Measurements from ENCODE around the gene GJA4.
"Not testable (repeated sequence)": the region's sequence is repeated elsewhere in the genome, so short reads cannot be mapped to it uniquely, and the experiment has no call there.

Gene GJA4

DNA sequence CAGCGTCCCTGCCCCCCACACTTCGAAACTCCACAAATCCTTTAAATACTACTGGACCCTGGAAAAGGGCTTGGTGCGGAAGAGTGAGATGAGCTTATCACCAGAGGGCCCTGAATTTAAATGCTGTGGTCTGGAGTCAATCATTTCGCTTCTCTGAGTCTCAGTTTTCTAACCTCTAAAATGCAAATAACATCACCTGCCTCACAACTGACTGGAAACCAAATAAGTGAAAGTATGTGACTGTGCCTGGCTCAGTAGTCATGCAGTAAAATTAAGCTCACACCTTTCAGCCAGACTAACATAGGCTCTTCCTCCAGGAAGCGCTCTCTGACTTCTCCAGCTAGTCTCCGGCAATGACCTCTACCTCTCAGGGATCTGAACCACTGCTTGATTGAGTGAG, 4.2 kb downstream of the GJA4 start:
- TF ChIP-seq, protein P1, sequence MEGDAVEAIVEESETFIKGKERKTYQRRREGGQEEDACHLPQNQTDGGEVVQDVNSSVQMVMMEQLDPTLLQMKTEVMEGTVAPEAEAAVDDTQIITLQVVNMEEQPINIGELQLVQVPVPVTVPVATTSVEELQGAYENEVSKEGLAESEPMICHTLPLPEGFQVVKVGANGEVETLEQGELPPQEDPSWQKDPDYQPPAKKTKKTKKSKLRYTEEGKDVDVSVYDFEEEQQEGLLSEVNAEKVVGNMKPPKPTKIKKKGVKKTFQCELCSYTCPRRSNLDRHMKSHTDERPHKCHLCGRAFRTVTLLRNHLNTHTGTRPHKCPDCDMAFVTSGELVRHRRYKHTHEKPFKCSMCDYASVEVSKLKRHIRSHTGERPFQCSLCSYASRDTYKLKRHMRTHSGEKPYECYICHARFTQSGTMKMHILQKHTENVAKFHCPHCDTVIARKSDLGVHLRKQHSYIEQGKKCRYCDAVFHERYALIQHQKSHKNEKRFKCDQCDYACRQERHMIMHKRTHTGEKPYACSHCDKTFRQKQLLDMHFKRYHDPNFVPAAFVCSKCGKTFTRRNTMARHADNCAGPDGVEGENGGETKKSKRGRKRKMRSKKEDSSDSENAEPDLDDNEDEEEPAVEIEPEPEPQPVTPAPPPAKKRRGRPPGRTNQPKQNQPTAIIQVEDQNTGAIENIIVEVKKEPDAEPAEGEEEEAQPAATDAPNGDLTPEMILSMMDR (IDR thresholded peaks at IDR 0.05; ENCODE audit: low read depth, low read length) = no peak
- no peak overlapping the region for H3K4me3 ChIP-seq (ENCODE audit: low read depth, low read length)
- DNase-seq (ENCODE audit: low read depth, low spot score) = no peak
- in situ Hi-C loops (cut with HindIII; ENCODE audit: low sequenced_read_pairs) = no loop called here

DNA sequence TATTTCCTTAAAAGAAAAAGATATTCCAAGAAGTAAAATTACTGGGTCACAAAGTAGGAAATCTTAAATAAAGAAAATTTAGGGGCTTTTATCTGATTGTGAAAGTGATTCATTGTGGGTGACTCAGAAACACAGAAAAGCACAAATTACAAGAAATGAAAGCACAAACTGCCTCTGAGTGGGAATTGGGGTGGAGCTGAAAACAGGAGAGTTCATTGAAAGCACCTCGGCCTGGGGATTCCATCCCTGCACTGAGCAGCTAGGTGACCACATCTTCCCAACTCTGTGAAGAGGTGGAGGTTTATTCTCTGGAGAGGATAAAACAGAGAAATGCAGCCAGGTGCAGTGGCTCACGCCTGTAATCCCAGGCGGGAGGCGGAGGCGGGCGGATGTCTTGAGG, 7.4 kb downstream of the GJA4 start:
- peak; percentile 5 for DNase-seq (ENCODE audit: low read depth, low spot score)
- TF ChIP-seq, protein P1 (IDR thresholded peaks at IDR 0.05; ENCODE audit: low read depth, low read length) = no peak
- in situ Hi-C loops (cut with HindIII; ENCODE audit: low sequenced_read_pairs) = no loop called here
- H3K4me3 ChIP-seq (ENCODE audit: low read depth, low read length) = no peak overlapping the region

DNA sequence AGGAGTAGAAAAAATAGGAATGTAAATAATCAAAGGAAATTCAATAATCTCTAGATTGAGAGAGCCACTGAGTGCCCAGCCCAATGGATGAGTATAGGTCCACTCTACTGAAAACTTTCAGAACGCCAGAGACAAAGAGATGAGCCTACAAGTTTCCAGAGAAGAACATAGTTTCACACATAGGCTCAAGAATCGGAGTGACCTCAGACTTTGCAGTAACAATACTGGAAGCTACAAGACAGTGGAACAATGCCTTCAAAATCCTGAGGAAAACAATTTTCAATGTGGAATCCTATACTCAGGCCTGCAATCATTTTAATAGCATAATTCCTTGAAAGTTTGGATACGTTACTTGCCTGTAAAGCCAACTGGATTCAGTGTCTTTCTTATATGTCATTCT, 11.0 kb downstream of the GJA4 start:
- no peak overlapping the region for H3K4me3 ChIP-seq (ENCODE audit: low read depth, low read length)
- in situ Hi-C loops (cut with HindIII; ENCODE audit: low sequenced_read_pairs) = no loop called here
- TF ChIP-seq, protein P1 (IDR thresholded peaks at IDR 0.05; ENCODE audit: low read depth, low read length) = no peak

DNA sequence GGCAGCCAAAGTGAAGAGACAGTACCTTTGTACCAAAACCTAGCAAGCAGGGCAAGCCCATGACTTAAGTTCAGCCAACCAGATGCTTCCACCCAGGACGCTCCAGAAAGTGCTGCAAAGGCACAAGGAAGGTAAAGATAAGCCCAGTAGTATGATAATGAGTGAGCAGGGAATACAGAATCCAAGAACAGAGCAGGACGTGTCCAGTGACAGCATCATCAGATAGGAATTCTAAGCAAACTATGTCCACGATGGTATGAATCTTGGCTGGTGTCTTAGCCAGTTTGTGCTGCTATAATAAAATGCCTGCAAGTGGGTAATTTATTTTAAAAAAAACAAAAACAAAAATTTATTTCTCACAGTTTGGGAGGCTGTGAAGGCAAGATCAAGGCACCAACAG, 13.6 kb downstream of the GJA4 start:
- no peak overlapping the region for H3K4me3 ChIP-seq (ENCODE audit: low read depth, low read length)
- TF ChIP-seq, protein P1 (IDR thresholded peaks at IDR 0.05; ENCODE audit: low read depth, low read length) = no peak
- in situ Hi-C loops (cut with HindIII; ENCODE audit: low sequenced_read_pairs) = no loop called here
- DNase-seq (ENCODE audit: low read depth, low spot score) = no peak

More for the DNA sequence above, 11.0 kb downstream of the GJA4 start:
- DNase-seq (ENCODE audit: low read depth, low spot score) = no peak

DNA sequence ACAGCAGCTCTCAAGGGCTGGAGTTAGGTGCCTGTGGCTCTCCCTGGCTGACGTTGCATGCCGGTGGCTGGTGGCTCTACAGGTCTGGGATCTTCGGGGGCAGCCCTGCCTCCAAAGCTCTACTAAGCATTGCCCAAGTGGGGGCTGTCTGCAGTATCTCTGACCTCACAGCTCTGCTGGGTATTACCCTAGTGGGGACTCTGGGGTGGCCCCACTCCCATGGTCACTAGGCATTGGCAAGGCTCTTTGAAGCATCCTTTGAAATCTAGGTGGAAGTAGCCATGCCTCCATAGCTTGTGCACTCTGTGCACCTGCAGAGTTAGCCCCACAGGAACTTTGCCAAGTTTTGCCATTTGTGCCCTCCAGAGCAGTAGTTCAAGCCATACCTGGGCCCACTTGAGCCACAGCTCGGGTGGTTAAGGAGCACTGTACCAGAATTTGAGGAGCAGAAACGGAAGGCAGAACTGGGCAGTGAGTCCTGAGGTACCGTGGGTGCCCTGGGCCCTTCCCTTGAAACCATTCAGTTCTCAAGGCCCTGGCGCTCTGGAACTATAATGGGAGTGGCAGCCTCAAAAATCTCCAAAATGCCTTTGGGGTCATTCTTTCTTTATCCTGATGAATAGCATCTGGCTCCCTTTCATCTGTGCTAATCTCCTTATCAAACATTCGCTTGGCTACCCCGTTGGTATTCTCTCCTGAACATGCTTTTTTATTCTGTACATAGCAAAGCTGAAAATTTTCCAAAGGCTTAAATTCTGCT, 15.4 kb downstream of the GJA4 start:
- TF ChIP-seq, protein P1 (IDR thresholded peaks at IDR 0.05; ENCODE audit: low read depth, low read length) = no peak
- in situ Hi-C loops (cut with HindIII; ENCODE audit: low sequenced_read_pairs) = no loop called here
- no peak for DNase-seq (ENCODE audit: low read depth, low spot score)
- no peak overlapping the region for H3K4me3 ChIP-seq (ENCODE audit: low read depth, low read length)

DNA sequence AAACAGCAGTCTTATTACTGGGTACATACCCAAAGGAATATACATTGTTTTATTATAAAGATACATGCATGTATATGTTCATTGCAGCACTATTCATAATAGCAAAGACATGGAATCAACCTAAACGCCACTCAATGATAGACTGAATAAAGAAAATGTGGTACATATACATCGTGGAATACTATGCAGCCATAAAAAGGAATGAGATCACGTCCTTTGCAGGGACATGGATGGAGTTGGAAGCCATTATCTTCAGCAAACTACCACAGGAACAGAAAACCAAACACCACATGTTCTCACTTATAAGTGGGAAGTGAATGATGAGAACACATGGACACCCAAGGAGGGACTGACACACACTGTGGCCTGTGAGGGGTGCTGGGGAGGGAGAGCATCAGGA, 18.0 kb downstream of the GJA4 start:
- H3K4me3 ChIP-seq (ENCODE audit: low read depth, low read length); DNase-seq (ENCODE audit: low read depth, low spot score); in situ Hi-C loops (cut with HindIII; ENCODE audit: low sequenced_read_pairs): not testable (repeated sequence)

DNA sequence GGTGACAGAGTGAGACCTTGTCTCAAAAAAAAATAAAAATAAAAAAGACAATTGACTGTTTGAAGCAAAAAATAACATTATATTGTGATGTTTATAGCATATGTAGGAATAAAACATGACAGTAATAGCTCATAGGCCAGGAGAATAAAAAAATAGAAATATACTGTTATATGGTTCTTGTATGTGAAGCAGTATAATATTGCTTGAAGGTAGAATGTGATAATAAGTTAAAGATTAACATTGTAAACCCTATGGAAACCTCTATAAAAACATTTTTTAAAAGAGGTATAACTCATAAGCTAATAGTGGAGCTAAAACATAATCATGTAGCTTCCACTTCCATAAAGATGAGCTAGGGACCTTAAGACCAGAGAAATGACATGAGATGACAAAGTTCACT, 23.5 kb downstream of the GJA4 start:
- TF ChIP-seq, protein P1 (IDR thresholded peaks at IDR 0.05; ENCODE audit: low read depth, low read length) = no peak
- in situ Hi-C loops (cut with HindIII; ENCODE audit: low sequenced_read_pairs) = no loop called here

More for the DNA sequence above, 23.5 kb downstream of the GJA4 start:
- no peak overlapping the region for H3K4me3 ChIP-seq (ENCODE audit: low read depth, low read length)
- DNase-seq (ENCODE audit: low read depth, low spot score) = no peak

Measured in astrocyte of the spinal cord (primary cell).